GM12878 (cell line): Measurements from ENCODE around the gene CDYL2. TPM values are rescaled to one million over a fixed set of nuclear protein-coding genes. Genes with fewer than 3 reads are reported as not detected.

Experiments
- ATAC-seq: fragments of 200-7000 bp; cut with Tn5 transposase; 3 replicates; pipeline ENCODE4 v1.9.1; 2020; ENCODE audit warnings: mild to moderate bottlenecking, moderate library complexity
- BruUV-seq: library from RNA; stranded (reverse); fragments of 400-500 nt; replicated peaks from 2 replicates; lab custom pipeline; 2021; lab: Mats Ljungman, UMichigan
- CTCF ChIA-PET: fragments of 300-600 bp; sonication (Branson Sonifier 250); formaldehyde crosslinking; extraction: SDS; loops from one replicate; lab custom pipeline; 2021; ENCODE audit warnings: inconsistent platforms; lab: Yijun Ruan, JAX
- POLR2A ChIA-PET: fragments of 350-600 bp; formaldehyde crosslinking; extraction: SDS; loops from one replicate; lab custom pipeline; 2021; ENCODE audit warnings: inconsistent platforms; lab: Charles Lee
- RAD21 ChIA-PET: fragments of 300-600 bp; sonication (Branson Sonifier 250); formaldehyde crosslinking; loops from one replicate; lab custom pipeline; 2023; ENCODE audit warnings: antibody characterized with exemption; ENCODE audit not compliant: unreplicated experiment; lab: Charles Lee
- SMC1A ChIA-PET: fragments of 300-600 bp; sonication (Branson Sonifier 250); formaldehyde crosslinking; loops from one replicate; lab custom pipeline; 2023; ENCODE audit not compliant: unreplicated experiment, uncharacterized antibody; lab: Charles Lee
- DNase-seq: peaks from one replicate; pipeline ENCODE4 v3.0.0-alpha.2; 2011; ENCODE audit warnings: low read depth, low spot score
- FAIRE-seq: peaks from 3 replicates; lab custom pipeline; 2011; peaks lifted over from hg19 to GRCh38; lab: Jason Lieb, UNC
- H2AFZ ChIP-seq: 2 replicates; pipeline ENCODE4 v1.6.0; 2011; ENCODE audit warnings: low read depth, low read length, control low read depth; ENCODE audit not compliant: control insufficient read depth
- H3K27ac ChIP-seq: 2 replicates; pipeline ENCODE4 v1.5.1; 2011; ENCODE audit warnings: control low read depth; ENCODE audit not compliant: control insufficient read depth, insufficient read depth
- H3K27me3 ChIP-seq, 2 experiments: replicated peaks in 1 of 2; 2 replicates each; pipeline versions ENCODE4 v1.6.0 to v1.6.1; 2011; ENCODE audit warnings: low read length in 1 of 2; ENCODE audit not compliant: control insufficient read depth in 2 of 2, insufficient read depth in 2 of 2
- H3K36me3 ChIP-seq, 2 experiments: 2 replicates each; pipeline ENCODE4 v1.5.1; 2011; ENCODE audit warnings: low read length in 1 of 2; ENCODE audit not compliant: control insufficient read depth in 2 of 2, insufficient read depth in 2 of 2
- H3K4me1 ChIP-seq: 2 replicates; pipeline ENCODE4 v1.6.1; 2011; ENCODE audit warnings: mild to moderate bottlenecking, low read length, moderate library complexity, mixed read lengths; ENCODE audit not compliant: control insufficient read depth, insufficient read depth
- H3K4me2 ChIP-seq: 2 replicates; pipeline ENCODE4 v1.6.0; 2011; ENCODE audit warnings: control low read depth; ENCODE audit not compliant: control insufficient read depth, insufficient read depth
- H3K4me3 ChIP-seq: fragments of 200-600 bp; sonication (generic); 2 replicates; pipeline ENCODE4 v1.5.1; 2016
- H3K79me2 ChIP-seq: 2 replicates; pipeline ENCODE4 v1.6.0; 2011; ENCODE audit warnings: low read length; ENCODE audit not compliant: control insufficient read depth, insufficient read depth
- H3K9ac ChIP-seq: 2 replicates; pipeline ENCODE4 v1.8.0; 2011; ENCODE audit warnings: low read length, control low read depth, mixed read lengths; ENCODE audit not compliant: control insufficient read depth, insufficient read depth
- H3K9me3 ChIP-seq: replicated peaks from 3 replicates; pipeline ENCODE4 v1.5.1; 2011; ENCODE audit warnings: mild to moderate bottlenecking, low read length; ENCODE audit not compliant: control insufficient read depth, insufficient read depth
- H4K20me1 ChIP-seq: 2 replicates; pipeline ENCODE4 v1.6.0; 2011; ENCODE audit not compliant: control insufficient read depth, insufficient read depth
- ETV6 ChIP-seq, 2 experiments: fragments of 450-650 bp in 1 of 2; IDR thresholded peaks in 1 of 2; conservative IDR thresholded peaks in 1 of 2; 2 replicates each; pipeline ENCODE4 v1.6.1; 2014; ENCODE audit warnings: antibody characterized with exemption in 1 of 2, borderline replicate concordance in 1 of 2, low read depth in 1 of 2, mild to moderate bottlenecking in 1 of 2, moderate library complexity in 1 of 2
- HDAC2 ChIP-seq: fragments of 200-600 bp; sonication (generic); IDR thresholded peaks from 2 replicates; pipeline ENCODE4 v1.6.1; 2017
- HDAC6 ChIP-seq: fragments of 200-600 bp; sonication (generic); IDR thresholded peaks from one replicate; pipeline ENCODE4 v1.8.0; 2017; ENCODE audit warnings: antibody characterized with exemption; ENCODE audit not compliant: unreplicated experiment
- NFXL1 ChIP-seq: fragments of 450-650 bp; IDR thresholded peaks from 2 replicates; pipeline ENCODE4 v1.6.1; 2017; ENCODE audit warnings: antibody characterized with exemption, mild to moderate bottlenecking, borderline replicate concordance
- SREBF2 ChIP-seq: IDR thresholded peaks from 2 replicates; pipeline ENCODE4 v1.6.1; 2012; ENCODE audit warnings: mild to moderate bottlenecking, low read length
- SUPT20H ChIP-seq: IDR thresholded peaks from 2 replicates; pipeline ENCODE4 v1.6.1; 2011; ENCODE audit warnings: low read depth, mild to moderate bottlenecking, low read length, moderate library complexity, borderline replicate concordance; ENCODE audit not compliant: control insufficient read depth
- ZNF274 ChIP-seq: IDR thresholded peaks from one replicate; pipeline ENCODE4 v1.8.0; 2011; ENCODE audit not compliant: insufficient read length, insufficient read depth
- WGBS: methylation state at CpG from one replicate; pipeline ENCODE4 v1.1.6; 2016; ENCODE audit warnings: low lambda C conversion rate; ENCODE audit not compliant: insufficient replicate concordance, insufficient coverage; ENCODE audit errors: missing lambda C conversion rate; 5-methylcytosine and 5-hydroxymethylcytosine counted together
- in situ Hi-C: fragments of 300-500 bp; cut with MboI; formaldehyde crosslinking; loops from 9 replicates; pipeline ENCODE4 v1.14.3; 2018; ENCODE audit warnings: mixed read lengths
- intact Hi-C: fragments of 100-400 bp; cut with micrococcal nuclease; formaldehyde crosslinking; loops from one replicate; pipeline ENCODE4 v1.14.2; 2022; ENCODE audit not compliant: unreplicated experiment
- polyA plus RNA-seq, 11 experiments: library from polyadenylated mRNA; depleted of rRNA in 4 of 11; unstranded in 6 of 11; stranded (reverse) in 5 of 11; fragments of >200 nt; fragmentation: Nextera tagmentation in 4 of 11; fragmentation: Illumina TruSeq in 1 of 11; extraction: Ambion mirVana in 4 of 11; extraction: Trizol in 1 of 11; gene quantifications; 1 replicate in 1 of 11; 2 replicates in 10 of 11; pipeline versions ENCODE4 v1.2.1 to v1.2.3, GENCODE V29; 2011 to 2016; ENCODE audit warnings: inconsistent platforms in 2 of 11, missing spikeins in 2 of 11, low read depth in 1 of 11
- total RNA-seq, 4 experiments: library from RNA; depleted of rRNA in 3 of 4; stranded (reverse); fragments of >200 nt in 3 of 4; fragmentation: Illumina TruSeq in 1 of 4; extraction: Trizol in 1 of 4; gene quantifications; 2 replicates each; pipeline versions ENCODE4 v1.2.1 to v1.2.3, GENCODE V29; 2013 to 2021
- TF ChIP-seq, protein P1 (sequence below): fragments of 450-650 bp; formaldehyde crosslinking; IDR thresholded peaks from 2 replicates; pipeline ENCODE4 v1.4.0; 2020; ENCODE audit warnings: mild to moderate bottlenecking, moderate library complexity
- TF ChIP-seq, protein P2 (sequence below): fragments of 450-650 bp; IDR thresholded peaks from 2 replicates; pipeline ENCODE4 v1.6.1; 2017; ENCODE audit warnings: low read depth, mild to moderate bottlenecking, moderate library complexity
- TF ChIP-seq, protein P3 (sequence below): fragments of 450-650 bp; IDR thresholded peaks from 2 replicates; pipeline ENCODE4 v1.6.1; 2016; ENCODE audit warnings: mild to moderate bottlenecking

The CDYL2 gene
- total and polyA plus RNA-seq, 10 of the 15 experiments (the other 5 are each of a cell fraction or from before 2014, with no cell fraction given) = 0.27 to 22.9 (median 3.9) TPM

DNA sequence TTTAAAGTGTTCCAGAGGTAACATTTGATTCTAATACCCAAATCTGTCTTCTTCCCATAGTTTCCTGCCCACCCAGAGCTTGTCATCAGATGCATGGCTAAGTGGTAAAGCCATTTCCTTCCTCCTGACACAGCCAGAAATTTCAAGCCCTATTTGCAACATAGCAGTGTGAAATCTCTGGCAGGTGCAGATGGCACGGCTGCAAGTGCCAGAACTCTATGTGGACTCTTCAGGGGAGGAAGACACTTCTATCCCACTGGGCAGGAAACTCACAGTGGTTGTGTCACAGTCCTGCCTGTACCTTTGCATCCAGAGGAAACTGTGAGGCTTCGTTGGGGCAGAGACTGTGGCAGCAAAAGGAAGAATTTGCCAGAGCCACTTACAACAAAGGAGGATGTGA lies 250.4 kb downstream of the CDYL2 start:
- intact Hi-C loops (no loop called here), in situ Hi-C loops (no loop called here)
- BruUV-seq = no TSS peak
- TF ChIP-seq, protein P1, sequence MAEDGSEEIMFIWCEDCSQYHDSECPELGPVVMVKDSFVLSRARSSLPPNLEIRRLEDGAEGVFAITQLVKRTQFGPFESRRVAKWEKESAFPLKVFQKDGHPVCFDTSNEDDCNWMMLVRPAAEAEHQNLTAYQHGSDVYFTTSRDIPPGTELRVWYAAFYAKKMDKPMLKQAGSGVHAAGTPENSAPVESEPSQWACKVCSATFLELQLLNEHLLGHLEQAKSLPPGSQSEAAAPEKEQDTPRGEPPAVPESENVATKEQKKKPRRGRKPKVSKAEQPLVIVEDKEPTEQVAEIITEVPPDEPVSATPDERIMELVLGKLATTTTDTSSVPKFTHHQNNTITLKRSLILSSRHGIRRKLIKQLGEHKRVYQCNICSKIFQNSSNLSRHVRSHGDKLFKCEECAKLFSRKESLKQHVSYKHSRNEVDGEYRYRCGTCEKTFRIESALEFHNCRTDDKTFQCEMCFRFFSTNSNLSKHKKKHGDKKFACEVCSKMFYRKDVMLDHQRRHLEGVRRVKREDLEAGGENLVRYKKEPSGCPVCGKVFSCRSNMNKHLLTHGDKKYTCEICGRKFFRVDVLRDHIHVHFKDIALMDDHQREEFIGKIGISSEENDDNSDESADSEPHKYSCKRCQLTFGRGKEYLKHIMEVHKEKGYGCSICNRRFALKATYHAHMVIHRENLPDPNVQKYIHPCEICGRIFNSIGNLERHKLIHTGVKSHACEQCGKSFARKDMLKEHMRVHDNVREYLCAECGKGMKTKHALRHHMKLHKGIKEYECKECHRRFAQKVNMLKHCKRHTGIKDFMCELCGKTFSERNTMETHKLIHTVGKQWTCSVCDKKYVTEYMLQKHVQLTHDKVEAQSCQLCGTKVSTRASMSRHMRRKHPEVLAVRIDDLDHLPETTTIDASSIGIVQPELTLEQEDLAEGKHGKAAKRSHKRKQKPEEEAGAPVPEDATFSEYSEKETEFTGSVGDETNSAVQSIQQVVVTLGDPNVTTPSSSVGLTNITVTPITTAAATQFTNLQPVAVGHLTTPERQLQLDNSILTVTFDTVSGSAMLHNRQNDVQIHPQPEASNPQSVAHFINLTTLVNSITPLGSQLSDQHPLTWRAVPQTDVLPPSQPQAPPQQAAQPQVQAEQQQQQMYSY = no peak
- TF ChIP-seq HDAC6 = no peak
- DNase-seq (no peak), FAIRE-seq (no peak), ATAC-seq (no peak)
- Histone ChIP-seq H3K4me1 (no peaks in the 10 kb centered on the region), H3K4me3 (no peak overlapping the region), H3K36me3 (no peaks in the 10 kb centered on the region), H3K9me3 (no peaks in the 10 kb centered on the region), H3K27ac (no peak overlapping the region), H3K79me2 (no peaks in the 10 kb centered on the region), H4K20me1 (no peaks in the 10 kb centered on the region; the same call in 1 of the 2 replicates), H3K9ac (no peak overlapping the region), H3K4me2 (no peak overlapping the region), H2AFZ (no peak overlapping the region), H3K27me3 (no peaks in the 10 kb centered on the region; a peak in 1 of 4 replicates)
- SMC1A ChIA-PET = interaction anchor here (0.7 kb wide), 1 partner anchor 46 kb away, joined by 3 read pairs; no protein-coding TSS in a partner anchor
- CTCF ChIA-PET = interaction anchor here (1.1 kb wide), 1 partner anchor 28 kb away, joined by 4 read pairs; no protein-coding TSS in a partner anchor
- POLR2A ChIA-PET = interaction anchor here (1.2 kb wide), 1 partner anchor 8 kb away, joined by 3 read pairs; no protein-coding TSS in a partner anchor
- 14% methylated on average over 2 of the region's 2 CpGs for WGBS
- RAD21 ChIA-PET = no interaction called here

DNA sequence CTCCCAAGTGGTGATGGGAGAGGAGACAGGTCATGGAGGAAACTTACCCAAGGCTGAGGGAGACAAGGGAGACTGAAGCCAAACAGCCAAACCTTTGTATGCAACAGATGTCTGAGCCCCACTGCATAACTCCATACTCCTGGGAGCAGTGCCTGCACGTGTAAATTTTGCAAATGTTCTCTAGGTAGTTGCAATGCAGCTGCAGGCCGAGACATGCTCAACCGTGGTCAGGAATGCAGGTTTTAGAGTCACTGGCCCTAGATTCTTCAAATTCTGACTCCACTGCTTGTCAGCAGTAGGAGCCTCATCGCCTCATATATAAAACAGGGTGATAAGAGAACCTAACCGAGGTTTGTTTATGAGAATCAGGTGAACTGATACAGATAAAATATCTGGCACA lies 252.1 kb downstream of the CDYL2 start:
- Histone ChIP-seq H2AFZ (no peak overlapping the region), H3K9ac (no peak overlapping the region), H3K36me3 (no peaks in the 10 kb centered on the region), H3K9me3 (no peaks in the 10 kb centered on the region), H3K79me2 (no peaks in the 10 kb centered on the region), H4K20me1 (no peaks in the 10 kb centered on the region; the same call in 1 of the 2 replicates), H3K4me3 (no peak overlapping the region), H3K4me2 (no peak overlapping the region), H3K4me1 (no peaks in the 10 kb centered on the region), H3K27me3 (no peaks in the 10 kb centered on the region; a peak in 1 of 4 replicates), H3K27ac (no peak overlapping the region)
- ChIA-PET CTCF (no interaction called here), RAD21 (no interaction called here), POLR2A (no interaction called here), SMC1A (no interaction called here)
- ATAC-seq = no peak
- BruUV-seq = no TSS peak
- intact Hi-C loops = no loop called here
- in situ Hi-C loops = no loop called here
- no peak for DNase-seq
- no peak for FAIRE-seq
- 42% methylated on average over 5 of the region's 5 CpGs for WGBS
- no peak for TF ChIP-seq SUPT20H
- TF ChIP-seq, protein P2, sequence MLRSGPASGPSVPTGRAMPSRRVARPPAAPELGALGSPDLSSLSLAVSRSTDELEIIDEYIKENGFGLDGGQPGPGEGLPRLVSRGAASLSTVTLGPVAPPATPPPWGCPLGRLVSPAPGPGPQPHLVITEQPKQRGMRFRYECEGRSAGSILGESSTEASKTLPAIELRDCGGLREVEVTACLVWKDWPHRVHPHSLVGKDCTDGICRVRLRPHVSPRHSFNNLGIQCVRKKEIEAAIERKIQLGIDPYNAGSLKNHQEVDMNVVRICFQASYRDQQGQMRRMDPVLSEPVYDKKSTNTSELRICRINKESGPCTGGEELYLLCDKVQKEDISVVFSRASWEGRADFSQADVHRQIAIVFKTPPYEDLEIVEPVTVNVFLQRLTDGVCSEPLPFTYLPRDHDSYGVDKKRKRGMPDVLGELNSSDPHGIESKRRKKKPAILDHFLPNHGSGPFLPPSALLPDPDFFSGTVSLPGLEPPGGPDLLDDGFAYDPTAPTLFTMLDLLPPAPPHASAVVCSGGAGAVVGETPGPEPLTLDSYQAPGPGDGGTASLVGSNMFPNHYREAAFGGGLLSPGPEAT = no peak
- no peak for TF ChIP-seq ZNF274
- no peak for TF ChIP-seq ETV6 (conservative IDR thresholded peaks at IDR 0.05 in 1 of 2, IDR thresholded peaks at IDR 0.05 in 1 of 2; ENCODE audit: borderline replicate concordance in 1 of 2, low read depth in 1 of 2)
- TF ChIP-seq NFXL1 = no peak
- TF ChIP-seq SREBF2 = no peak
- TF ChIP-seq HDAC2 = no peak
- TF ChIP-seq, protein P3, sequence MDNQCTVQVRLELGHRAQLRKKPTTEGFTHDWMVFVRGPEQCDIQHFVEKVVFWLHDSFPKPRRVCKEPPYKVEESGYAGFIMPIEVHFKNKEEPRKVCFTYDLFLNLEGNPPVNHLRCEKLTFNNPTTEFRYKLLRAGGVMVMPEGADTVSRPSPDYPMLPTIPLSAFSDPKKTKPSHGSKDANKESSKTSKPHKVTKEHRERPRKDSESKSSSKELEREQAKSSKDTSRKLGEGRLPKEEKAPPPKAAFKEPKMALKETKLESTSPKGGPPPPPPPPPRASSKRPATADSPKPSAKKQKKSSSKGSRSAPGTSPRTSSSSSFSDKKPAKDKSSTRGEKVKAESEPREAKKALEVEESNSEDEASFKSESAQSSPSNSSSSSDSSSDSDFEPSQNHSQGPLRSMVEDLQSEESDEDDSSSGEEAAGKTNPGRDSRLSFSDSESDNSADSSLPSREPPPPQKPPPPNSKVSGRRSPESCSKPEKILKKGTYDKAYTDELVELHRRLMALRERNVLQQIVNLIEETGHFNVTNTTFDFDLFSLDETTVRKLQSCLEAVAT = no peak
